Body of pancreas (tissue), 4 donors: Measurements from ENCODE around the gene MTCH1.

Experiments
- POLR2A ChIP-seq, 3 donors: fragments of 450-650 bp; IDR thresholded peaks; one replicate each; pipeline ENCODE4 v1.6.1; 2016; ENCODE audit warnings: antibody characterized with exemption in 3 of 3, mild to moderate bottlenecking in 2 of 3
- TF ChIP-seq, protein P1 (sequence below), 7 experiments: fragments of 450-650 bp in 4 of 7; fragments of 200-600 bp in 3 of 7; sonication (generic) in 3 of 7; IDR thresholded peaks; one replicate each; pipeline ENCODE4 v1.5.1; 2016 to 2019; ENCODE audit warnings: antibody characterized with exemption in 7 of 7

DNA sequence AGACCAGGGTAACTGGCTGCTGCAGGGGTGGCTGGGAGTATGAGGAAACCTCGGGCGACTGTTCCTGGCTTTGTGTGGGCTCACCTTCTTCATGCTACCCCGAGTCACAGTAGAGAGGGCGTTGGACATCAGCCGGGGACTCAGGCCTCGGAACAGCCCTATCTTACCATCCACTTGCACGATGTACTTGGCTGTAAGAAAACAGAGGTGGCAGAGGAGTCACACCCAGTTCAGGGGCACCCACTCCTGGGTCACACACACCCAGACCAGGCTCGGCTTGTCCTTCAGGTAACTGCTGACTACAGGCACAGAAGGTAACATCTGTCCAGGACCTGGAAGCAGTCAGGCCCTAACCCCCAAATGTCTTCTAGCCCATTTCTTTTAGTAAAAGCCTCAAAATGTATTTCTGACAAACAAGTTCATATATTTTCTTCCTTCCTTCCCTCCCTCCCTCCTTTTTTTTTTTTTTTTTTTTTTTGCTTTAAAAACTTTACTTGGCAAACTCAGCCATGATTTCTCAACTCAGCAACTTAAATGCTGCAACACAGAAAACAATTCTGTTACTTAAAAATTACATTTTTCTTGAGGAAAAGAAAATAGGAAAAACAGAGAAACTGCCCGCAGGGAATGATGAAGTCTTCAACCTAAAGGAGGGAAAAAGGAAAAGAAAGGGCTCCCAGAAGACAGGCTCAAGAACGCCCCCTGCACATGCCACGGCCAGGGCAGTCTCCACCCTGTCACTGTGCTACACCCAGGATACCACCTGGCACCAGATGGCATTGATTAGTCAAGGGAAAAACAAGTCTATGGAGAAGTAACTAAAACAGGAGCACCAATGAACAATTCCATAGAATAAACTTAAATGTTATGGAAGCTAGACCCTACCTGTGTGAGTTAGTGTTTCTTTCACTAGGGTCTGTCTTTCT lies 7.3 kb downstream of the MTCH1 start:
- TF ChIP-seq, protein P1, sequence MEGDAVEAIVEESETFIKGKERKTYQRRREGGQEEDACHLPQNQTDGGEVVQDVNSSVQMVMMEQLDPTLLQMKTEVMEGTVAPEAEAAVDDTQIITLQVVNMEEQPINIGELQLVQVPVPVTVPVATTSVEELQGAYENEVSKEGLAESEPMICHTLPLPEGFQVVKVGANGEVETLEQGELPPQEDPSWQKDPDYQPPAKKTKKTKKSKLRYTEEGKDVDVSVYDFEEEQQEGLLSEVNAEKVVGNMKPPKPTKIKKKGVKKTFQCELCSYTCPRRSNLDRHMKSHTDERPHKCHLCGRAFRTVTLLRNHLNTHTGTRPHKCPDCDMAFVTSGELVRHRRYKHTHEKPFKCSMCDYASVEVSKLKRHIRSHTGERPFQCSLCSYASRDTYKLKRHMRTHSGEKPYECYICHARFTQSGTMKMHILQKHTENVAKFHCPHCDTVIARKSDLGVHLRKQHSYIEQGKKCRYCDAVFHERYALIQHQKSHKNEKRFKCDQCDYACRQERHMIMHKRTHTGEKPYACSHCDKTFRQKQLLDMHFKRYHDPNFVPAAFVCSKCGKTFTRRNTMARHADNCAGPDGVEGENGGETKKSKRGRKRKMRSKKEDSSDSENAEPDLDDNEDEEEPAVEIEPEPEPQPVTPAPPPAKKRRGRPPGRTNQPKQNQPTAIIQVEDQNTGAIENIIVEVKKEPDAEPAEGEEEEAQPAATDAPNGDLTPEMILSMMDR (IDR thresholded peaks at IDR 0.05), result no peak
- TF ChIP-seq POLR2A (IDR thresholded peaks at IDR 0.05), result no peak
